Measurements from ENCODE around the gene EIF4E3. TPM values are rescaled to one million over a fixed set of nuclear protein-coding genes. Genes with fewer than 3 reads are reported as not detected.

The EIF4E3 gene
- total and polyA plus RNA-seq, 4 donors, result 7.5 to 26.4 (median 22.2) TPM

DNA sequence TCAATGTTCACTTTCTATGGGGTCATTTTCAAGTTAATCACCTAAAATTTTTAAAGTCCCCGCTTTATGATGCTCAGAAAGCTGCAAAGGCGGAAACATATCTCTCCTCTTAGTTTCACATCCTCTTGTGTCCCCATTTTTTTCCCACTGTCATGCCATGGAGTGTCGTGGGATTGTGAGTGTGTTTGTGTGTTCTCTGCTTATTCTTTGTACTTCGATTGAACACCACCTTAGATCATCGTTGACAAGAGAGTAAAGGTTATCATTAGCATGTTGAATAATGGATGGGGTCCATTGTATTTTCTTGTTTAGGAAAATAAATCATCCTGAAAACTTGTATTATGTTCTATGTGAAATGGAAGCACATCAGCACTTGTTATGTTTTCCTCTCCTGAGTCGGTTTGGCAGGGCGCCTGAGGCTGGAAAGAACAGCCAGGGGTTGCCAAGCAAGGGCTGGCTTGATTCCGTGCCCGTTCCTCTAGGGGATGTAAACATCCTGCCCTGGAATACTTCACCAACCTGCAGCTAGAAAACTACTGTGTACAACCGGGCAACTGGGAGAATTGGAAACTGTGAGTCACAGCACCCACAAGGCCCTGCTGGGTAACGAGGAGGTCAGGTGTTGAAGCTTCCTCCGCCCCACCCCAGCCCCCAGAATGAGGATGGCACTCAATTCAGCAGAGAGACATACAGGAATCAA is 67.2 kb downstream of the EIF4E3 start:
- Histone ChIP-seq H3K27ac (ENCODE audit: low read depth, low read length) (no peak overlapping the region), H3K4me3 (ENCODE audit: low read depth, low read length) (no peak overlapping the region), H3K27me3 (ENCODE audit: control insufficient read depth, insufficient read depth, low read length) (no peaks in the 10 kb centered on the region), H3K9me3 (ENCODE audit: control insufficient read depth, insufficient read depth, low read length) (no peaks in the 10 kb centered on the region), H3K36me3 (ENCODE audit: control insufficient read depth, insufficient read depth, low read length) (no peaks in the 10 kb centered on the region), H3K4me1 (ENCODE audit: control insufficient read depth, insufficient read depth, low read length) (peaks cover 4% of the 10 kb centered on the region)
- 22% methylated on average over 4 of the region's 12 CpGs for WGBS (ENCODE audit: insufficient coverage)
- peak in 5 of 6 donors; percentile 55 to 88 (median 66) for DNase-seq (ENCODE audit: low read depth in 4 of 6, low spot score in 6 of 6)

GRCh38 chr3:71655061-71655460 is 70.1 kb downstream of the EIF4E3 start:
- WGBS (ENCODE audit: insufficient coverage), result 97% methylated on average over 6 of the region's 8 CpGs
- peak in 1 of 6 donors; percentile 33 for DNase-seq (ENCODE audit: low read depth in 4 of 6, low spot score in 6 of 6)

GRCh38 chr3:71653414-71653807 is 71.8 kb downstream of the EIF4E3 start:
- Histone ChIP-seq H3K4me1 (ENCODE audit: control insufficient read depth, insufficient read depth, low read length) (peaks cover 11% of the 10 kb centered on the region), H3K27me3 (ENCODE audit: control insufficient read depth, insufficient read depth, low read length) (no peaks in the 10 kb centered on the region), H3K4me3 (ENCODE audit: low read depth, low read length) (no peak overlapping the region), H3K36me3 (ENCODE audit: control insufficient read depth, insufficient read depth, low read length) (no peaks in the 10 kb centered on the region), H3K27ac (ENCODE audit: low read depth, low read length) (no peak overlapping the region), H3K9me3 (ENCODE audit: control insufficient read depth, insufficient read depth, low read length) (no peaks in the 10 kb centered on the region)
- 67% methylated on average over 1 of the region's 6 CpGs for WGBS (ENCODE audit: insufficient coverage)
- peak in 1 of 6 donors; percentile 28 for DNase-seq (ENCODE audit: low read depth in 4 of 6, low spot score in 6 of 6)

More at GRCh38 chr3:71655061-71655460, 70.1 kb downstream of the EIF4E3 start:
- Histone ChIP-seq H3K36me3 (ENCODE audit: control insufficient read depth, insufficient read depth, low read length) (no peaks in the 10 kb centered on the region), H3K27me3 (ENCODE audit: control insufficient read depth, insufficient read depth, low read length) (no peaks in the 10 kb centered on the region), H3K27ac (ENCODE audit: low read depth, low read length) (no peak overlapping the region), H3K4me3 (ENCODE audit: low read depth, low read length) (no peak overlapping the region), H3K9me3 (ENCODE audit: control insufficient read depth, insufficient read depth, low read length) (no peaks in the 10 kb centered on the region), H3K4me1 (ENCODE audit: control insufficient read depth, insufficient read depth, low read length) (peaks cover 11% of the 10 kb centered on the region)

DNA sequence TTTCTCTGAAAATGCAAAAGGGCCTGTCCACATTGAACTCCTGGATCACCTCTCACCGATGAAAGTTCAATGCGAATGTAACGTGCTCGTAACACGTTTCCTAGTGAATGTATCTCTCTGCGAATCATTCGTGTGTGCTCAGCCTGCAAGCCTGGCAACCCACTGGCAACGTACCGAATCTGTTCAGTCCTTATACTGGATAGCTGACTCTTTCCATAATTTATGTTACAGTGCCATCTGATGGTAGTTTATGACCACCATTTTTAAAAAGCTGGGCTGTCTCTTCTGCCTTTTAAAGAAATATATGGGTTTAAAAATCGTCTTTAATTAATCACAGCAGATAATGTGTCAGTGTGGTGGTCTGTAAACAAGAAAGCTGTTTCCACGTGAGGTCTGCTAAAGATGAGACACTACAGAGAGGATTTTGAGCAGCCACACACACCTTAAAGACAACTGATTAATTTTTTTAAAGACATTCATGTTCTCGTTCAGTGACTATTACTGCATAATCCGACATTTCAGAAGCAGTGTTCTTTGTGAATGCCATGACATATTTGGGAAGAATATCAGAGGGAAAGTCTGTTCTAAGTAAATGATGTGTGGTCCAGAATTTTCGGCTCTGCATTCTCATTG is 72.3 kb downstream of the EIF4E3 start:
- 11% methylated on average over 7 of the region's 14 CpGs for WGBS (ENCODE audit: insufficient coverage)
- Histone ChIP-seq H3K4me3 (ENCODE audit: low read depth, low read length) (no peak overlapping the region), H3K27me3 (ENCODE audit: control insufficient read depth, insufficient read depth, low read length) (no peaks in the 10 kb centered on the region), H3K36me3 (ENCODE audit: control insufficient read depth, insufficient read depth, low read length) (no peaks in the 10 kb centered on the region), H3K4me1 (ENCODE audit: control insufficient read depth, insufficient read depth, low read length) (peaks cover 7% of the 10 kb centered on the region), H3K9me3 (ENCODE audit: control insufficient read depth, insufficient read depth, low read length) (no peaks in the 10 kb centered on the region), H3K27ac (ENCODE audit: low read depth, low read length) (no peak overlapping the region)
- DNase-seq (ENCODE audit: low read depth in 4 of 6, low spot score in 6 of 6), result peak; percentile 35 to 92 (median 50)

- Histone ChIP-seq H3K27me3 (ENCODE audit: control insufficient read depth, insufficient read depth, low read length) (no peaks in the 10 kb centered on the region), H3K36me3 (ENCODE audit: control insufficient read depth, insufficient read depth, low read length) (no peaks in the 10 kb centered on the region), H3K4me1 (ENCODE audit: control insufficient read depth, insufficient read depth, low read length) (peaks cover 7% of the 10 kb centered on the region), H3K9me3 (ENCODE audit: control insufficient read depth, insufficient read depth, low read length) (no peaks in the 10 kb centered on the region), H3K4me3 (ENCODE audit: low read depth, low read length) (no peak overlapping the region), H3K27ac (ENCODE audit: low read depth, low read length) (no peak overlapping the region)
- DNase-seq (ENCODE audit: low read depth in 4 of 6, low spot score in 6 of 6), result no peak
- 89% methylated on average over 5 of the region's 6 CpGs for WGBS (ENCODE audit: insufficient coverage)
Observed at GRCh38 chr3:71651625-71652024, 73.6 kb downstream of the EIF4E3 start.

GRCh38 chr3:71650372-71650771 is 74.8 kb downstream of the EIF4E3 start:
- WGBS (ENCODE audit: insufficient coverage), result 100% methylated on average over 1 of the region's 5 CpGs
- no peak for DNase-seq (ENCODE audit: low read depth in 4 of 6, low spot score in 6 of 6)
- no peaks in the 10 kb centered on the region for H3K36me3 ChIP-seq (ENCODE audit: control insufficient read depth, insufficient read depth, low read length)
- no peak overlapping the region for H3K4me3 ChIP-seq (ENCODE audit: low read depth, low read length)
- H3K27ac ChIP-seq (ENCODE audit: low read depth, low read length), result no peak overlapping the region
- H3K27me3 ChIP-seq (ENCODE audit: control insufficient read depth, insufficient read depth, low read length), result no peaks in the 10 kb centered on the region
- peaks cover 7% of the 10 kb centered on the region for H3K4me1 ChIP-seq (ENCODE audit: control insufficient read depth, insufficient read depth, low read length)
- H3K9me3 ChIP-seq (ENCODE audit: control insufficient read depth, insufficient read depth, low read length), result no peaks in the 10 kb centered on the region

- Histone ChIP-seq H3K4me3 (ENCODE audit: low read depth, low read length) (no peak overlapping the region), H3K9me3 (ENCODE audit: control insufficient read depth, insufficient read depth, low read length) (no peaks in the 10 kb centered on the region), H3K27ac (ENCODE audit: low read depth, low read length) (no peak overlapping the region), H3K27me3 (ENCODE audit: control insufficient read depth, insufficient read depth, low read length) (no peaks in the 10 kb centered on the region), H3K36me3 (ENCODE audit: control insufficient read depth, insufficient read depth, low read length) (no peaks in the 10 kb centered on the region), H3K4me1 (ENCODE audit: control insufficient read depth, insufficient read depth, low read length) (peaks cover 7% of the 10 kb centered on the region)
- DNase-seq (ENCODE audit: low read depth in 4 of 6, low spot score in 6 of 6), result no peak
- WGBS (ENCODE audit: insufficient coverage), result 93% methylated on average over 1 of the region's 6 CpGs
Observed at GRCh38 chr3:71649757-71650156, 75.4 kb downstream of the EIF4E3 start.

- no peaks in the 10 kb centered on the region for H3K9me3 ChIP-seq (ENCODE audit: control insufficient read depth, insufficient read depth, low read length)
- H3K4me1 ChIP-seq (ENCODE audit: control insufficient read depth, insufficient read depth, low read length), result peaks cover 7% of the 10 kb centered on the region
- no peak overlapping the region for H3K27ac ChIP-seq (ENCODE audit: low read depth, low read length)
- 80% methylated on average over 1 of the region's 3 CpGs for WGBS (ENCODE audit: insufficient coverage)
- DNase-seq (ENCODE audit: low read depth in 4 of 6, low spot score in 6 of 6), result no peak
- no peaks in the 10 kb centered on the region for H3K27me3 ChIP-seq (ENCODE audit: control insufficient read depth, insufficient read depth, low read length)
- no peaks in the 10 kb centered on the region for H3K36me3 ChIP-seq (ENCODE audit: control insufficient read depth, insufficient read depth, low read length)
- H3K4me3 ChIP-seq (ENCODE audit: low read depth, low read length), result no peak overlapping the region
Observed at GRCh38 chr3:71647751-71648150, 77.5 kb downstream of the EIF4E3 start.

DNA sequence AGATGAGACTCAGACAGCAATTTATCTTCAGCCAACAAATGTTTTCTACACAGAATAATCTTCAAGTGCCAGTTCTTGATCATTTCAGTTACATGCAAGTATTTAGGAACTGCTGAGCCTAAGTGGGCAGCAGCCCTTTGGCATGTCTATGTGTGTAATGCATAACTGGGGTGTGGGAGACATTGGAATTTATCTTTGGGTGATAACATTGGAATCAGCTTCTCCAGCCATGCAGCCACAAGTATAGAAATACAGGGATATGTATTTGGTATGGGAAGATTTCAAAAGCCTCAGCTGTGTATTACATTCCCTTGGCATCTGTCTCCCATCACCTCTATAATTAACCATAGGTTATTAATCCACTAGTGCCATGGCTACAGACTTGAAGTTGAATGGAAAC is 78.2 kb downstream of the EIF4E3 start:
- Histone ChIP-seq H3K9me3 (ENCODE audit: control insufficient read depth, insufficient read depth, low read length) (no peaks in the 10 kb centered on the region), H3K4me1 (ENCODE audit: control insufficient read depth, insufficient read depth, low read length) (no peaks in the 10 kb centered on the region), H3K36me3 (ENCODE audit: control insufficient read depth, insufficient read depth, low read length) (no peaks in the 10 kb centered on the region), H3K27ac (ENCODE audit: low read depth, low read length) (no peak overlapping the region), H3K4me3 (ENCODE audit: low read depth, low read length) (no peak overlapping the region), H3K27me3 (ENCODE audit: control insufficient read depth, insufficient read depth, low read length) (no peaks in the 10 kb centered on the region)
- DNase-seq (ENCODE audit: low read depth in 4 of 6, low spot score in 6 of 6), result no peak

DNA sequence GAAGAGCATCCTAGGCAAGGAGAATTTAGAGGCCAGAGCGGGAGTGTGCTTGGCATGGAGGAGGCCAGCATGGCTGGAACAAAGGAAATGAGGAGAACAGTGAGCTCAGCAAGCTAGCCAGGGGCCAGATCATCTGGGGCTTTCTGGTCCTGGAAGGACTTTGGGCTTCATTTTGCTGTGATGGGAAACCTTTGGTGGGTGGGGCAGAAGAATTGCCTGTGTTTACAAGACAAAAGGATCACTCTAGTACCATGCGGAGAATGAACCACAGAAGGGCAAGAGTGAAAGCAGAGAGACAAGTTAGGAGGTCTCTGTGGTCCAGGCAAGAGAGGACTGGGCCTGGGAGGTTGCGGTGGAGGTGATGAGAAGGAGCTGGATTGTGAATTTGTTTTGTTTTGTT is 80.1 kb downstream of the EIF4E3 start:
- Histone ChIP-seq H3K27me3 (ENCODE audit: control insufficient read depth, insufficient read depth, low read length) (no peaks in the 10 kb centered on the region), H3K9me3 (ENCODE audit: control insufficient read depth, insufficient read depth, low read length) (no peaks in the 10 kb centered on the region), H3K27ac (ENCODE audit: low read depth, low read length) (no peak overlapping the region), H3K4me3 (ENCODE audit: low read depth, low read length) (no peak overlapping the region), H3K4me1 (ENCODE audit: control insufficient read depth, insufficient read depth, low read length) (no peaks in the 10 kb centered on the region), H3K36me3 (ENCODE audit: control insufficient read depth, insufficient read depth, low read length) (no peaks in the 10 kb centered on the region)
- WGBS (ENCODE audit: insufficient coverage), result 98% methylated on average over 3 of the region's 3 CpGs
- no peak for DNase-seq (ENCODE audit: low read depth in 4 of 6, low spot score in 6 of 6)

All from spinal cord (tissue), 10 donors.